Vagina (tissue), 2 donors: ENCODE results near the gene RPL22.

ENCODE experiments used
- POLR2A ChIP-seq, 2 donors: fragments of 450-650 bp; IDR thresholded peaks; one replicate each; pipeline ENCODE4 v1.6.1; 2017; ENCODE audit warnings: antibody characterized with exemption in 2 of 2, mild to moderate bottlenecking in 2 of 2, moderate library complexity in 2 of 2
- POLR2AphosphoS5 ChIP-seq, 2 donors: sonication (generic); formaldehyde crosslinking; IDR thresholded peaks; one replicate each; pipeline ENCODE4 v1.9.0; 2017; ENCODE audit warnings: antibody characterized with exemption in 2 of 2, mild to moderate bottlenecking in 2 of 2, low read depth in 1 of 2; ENCODE audit not compliant: insufficient read depth in 1 of 2
- TF ChIP-seq, protein P1 (sequence below), 3 experiments: fragments of 450-650 bp in 2 of 3; fragments of 200-600 bp in 1 of 3; sonication (generic) in 1 of 3; IDR thresholded peaks; one replicate each; pipeline ENCODE4 v1.5.1; 2017 to 2019; ENCODE audit warnings: antibody characterized with exemption in 3 of 3, mild to moderate bottlenecking in 2 of 3, moderate library complexity in 2 of 3

DNA sequence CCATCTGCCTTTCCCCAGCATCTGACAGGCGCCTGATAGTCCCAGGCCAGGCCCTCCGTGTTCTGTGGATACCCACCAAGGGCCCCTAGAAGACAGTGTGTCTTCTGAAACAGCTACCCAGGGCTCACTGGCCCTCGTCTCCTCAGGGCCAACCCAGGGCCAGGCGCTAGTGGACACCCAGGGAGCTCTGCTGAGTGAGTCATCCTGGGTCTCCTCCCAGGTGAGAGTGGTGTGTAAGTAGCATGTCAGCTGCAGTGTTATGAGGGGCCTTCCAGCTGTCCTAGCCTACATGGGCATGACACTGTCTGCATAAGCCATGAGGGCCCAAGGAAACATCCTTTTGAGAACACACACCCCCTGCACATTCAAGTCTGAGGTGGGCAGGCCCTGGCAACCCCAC, 56.0 kb downstream of the RPL22 start:
- TF ChIP-seq, protein P1, sequence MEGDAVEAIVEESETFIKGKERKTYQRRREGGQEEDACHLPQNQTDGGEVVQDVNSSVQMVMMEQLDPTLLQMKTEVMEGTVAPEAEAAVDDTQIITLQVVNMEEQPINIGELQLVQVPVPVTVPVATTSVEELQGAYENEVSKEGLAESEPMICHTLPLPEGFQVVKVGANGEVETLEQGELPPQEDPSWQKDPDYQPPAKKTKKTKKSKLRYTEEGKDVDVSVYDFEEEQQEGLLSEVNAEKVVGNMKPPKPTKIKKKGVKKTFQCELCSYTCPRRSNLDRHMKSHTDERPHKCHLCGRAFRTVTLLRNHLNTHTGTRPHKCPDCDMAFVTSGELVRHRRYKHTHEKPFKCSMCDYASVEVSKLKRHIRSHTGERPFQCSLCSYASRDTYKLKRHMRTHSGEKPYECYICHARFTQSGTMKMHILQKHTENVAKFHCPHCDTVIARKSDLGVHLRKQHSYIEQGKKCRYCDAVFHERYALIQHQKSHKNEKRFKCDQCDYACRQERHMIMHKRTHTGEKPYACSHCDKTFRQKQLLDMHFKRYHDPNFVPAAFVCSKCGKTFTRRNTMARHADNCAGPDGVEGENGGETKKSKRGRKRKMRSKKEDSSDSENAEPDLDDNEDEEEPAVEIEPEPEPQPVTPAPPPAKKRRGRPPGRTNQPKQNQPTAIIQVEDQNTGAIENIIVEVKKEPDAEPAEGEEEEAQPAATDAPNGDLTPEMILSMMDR (IDR thresholded peaks at IDR 0.05) = no peak
- TF ChIP-seq POLR2A (IDR thresholded peaks at IDR 0.05) (no peak), POLR2AphosphoS5 (IDR thresholded peaks at IDR 0.05; ENCODE audit: insufficient read depth in 1 of 2, low read depth in 1 of 2) (no peak)
